ENCODE data around the gene COL4A1. TPM values are rescaled to one million over a fixed set of nuclear protein-coding genes. Genes with fewer than 3 reads are reported as not detected.

Gene COL4A1
- total and polyA plus RNA-seq, 2 of the 13 experiments (the other 11 are each of a cell fraction or from before 2014, with no cell fraction given), result not detected

- Histone ChIP-seq H3K4me1 (ENCODE audit: insufficient read depth, low read length) (no peaks in the 10 kb centered on the region), H4K20me1 (ENCODE audit: insufficient read depth, low read length) (no peaks in the 10 kb centered on the region), H3K27ac (ENCODE audit: extremely low read length, insufficient read depth, low read length) (no peak overlapping the region), H3K4me3 (replicated peaks in 1 of 3; ENCODE audit: insufficient read depth in 1 of 3, low read depth in 2 of 3, low read length in 3 of 3) (no peak overlapping the region), H3K36me3 (replicated peaks in 1 of 2; ENCODE audit: control insufficient read depth in 1 of 2, insufficient read depth in 2 of 2, low read length in 2 of 2) (no peaks in the 10 kb centered on the region), H3K4me2 (ENCODE audit: low read depth, low read length) (no peak overlapping the region), H3K9me3 (ENCODE audit: low read length) (no peaks in the 10 kb centered on the region), H3K27me3 (ENCODE audit: control insufficient read depth in 1 of 2, insufficient read depth in 2 of 2, low read length in 2 of 2) (peaks cover 1 to 55% of the 10 kb centered on the region in 2 experiments; a peak in 4 of 5 replicates), H3K79me2 (ENCODE audit: insufficient read depth, low read length) (no peaks in the 10 kb centered on the region), H2AFZ (ENCODE audit: low read length) (no peak overlapping the region), H3K9ac (ENCODE audit: insufficient read depth, low read depth, low read length) (no peak overlapping the region)
- WGBS (ENCODE audit: low lambda C conversion rate), result 29% methylated on average over 7 of the region's 12 CpGs
- FAIRE-seq, result no peak
- DNase-seq (ENCODE audit: low spot score), result no peak
- TF ChIP-seq ZNF580 (CRISPR knock-in tag; IDR thresholded peaks at IDR 0.05; ENCODE audit: borderline replicate concordance, low read depth) (no peak), HMG20B (CRISPR knock-in tag; conservative IDR thresholded peaks at IDR 0.05) (no peak), ZNF275 (CRISPR knock-in tag; IDR thresholded peaks at IDR 0.05; ENCODE audit: borderline replicate concordance) (no peak), KDM4B (CRISPR knock-in tag; IDR thresholded peaks at IDR 0.05) (no peak), ZNF207 (IDR thresholded peaks at IDR 0.05; ENCODE audit: borderline replicate concordance) (no peak), ZNF776 (CRISPR knock-in tag; IDR thresholded peaks at IDR 0.05) (no peak), MXI1 (IDR thresholded peaks at IDR 0.05; ENCODE audit: borderline replicate concordance, low read depth, low read length) (no peak), SNRNP70 (IDR thresholded peaks at IDR 0.05; ENCODE audit: low read depth, low read length) (no peak), ZNF788 (CRISPR knock-in tag; IDR thresholded peaks at IDR 0.05; ENCODE audit: borderline replicate concordance) (no peak), GLMP (CRISPR knock-in tag; IDR thresholded peaks at IDR 0.05; ENCODE audit: borderline replicate concordance) (no peak)
- CTCF ChIA-PET (ENCODE audit: low intra/inter-chr PET ratio, low total read pairs), result no interaction called here
- ATAC-seq, result no peak
- intact Hi-C loops (cut with micrococcal nuclease; ENCODE audit: unreplicated experiment) (no loop called here), in situ Hi-C loops (cut with HindIII; ENCODE audit: extremely low pct_ligation_motif_present, low pct_unique_long_range_greater_than_20kb) (no loop called here)
- no TSS peak for BruUV-seq (replicated peaks)
- POLR2A ChIA-PET, result no interaction called here
Measured at GRCh38 chr13:110333837-110334236, 26.9 kb upstream of the COL4A1 start.
